22Rv1 (cell line): ENCODE data around the gene SLITRK1.

Source experiments
- H3K27ac ChIP-seq: fragments of 450-650 bp; 2 replicates; pipeline ENCODE4 v1.5.1; 2017
- ZFX ChIP-seq: fragments of 450-650 bp; IDR thresholded peaks from 2 replicates; pipeline ENCODE4 v1.6.1; 2017; ENCODE audit warnings: antibody characterized with exemption, borderline replicate concordance
- TF ChIP-seq, protein P1 (sequence below): fragments of 450-650 bp; IDR thresholded peaks from 2 replicates; pipeline ENCODE4 v1.5.1; 2017; ENCODE audit warnings: mild to moderate bottlenecking

Gene SLITRK1

DNA sequence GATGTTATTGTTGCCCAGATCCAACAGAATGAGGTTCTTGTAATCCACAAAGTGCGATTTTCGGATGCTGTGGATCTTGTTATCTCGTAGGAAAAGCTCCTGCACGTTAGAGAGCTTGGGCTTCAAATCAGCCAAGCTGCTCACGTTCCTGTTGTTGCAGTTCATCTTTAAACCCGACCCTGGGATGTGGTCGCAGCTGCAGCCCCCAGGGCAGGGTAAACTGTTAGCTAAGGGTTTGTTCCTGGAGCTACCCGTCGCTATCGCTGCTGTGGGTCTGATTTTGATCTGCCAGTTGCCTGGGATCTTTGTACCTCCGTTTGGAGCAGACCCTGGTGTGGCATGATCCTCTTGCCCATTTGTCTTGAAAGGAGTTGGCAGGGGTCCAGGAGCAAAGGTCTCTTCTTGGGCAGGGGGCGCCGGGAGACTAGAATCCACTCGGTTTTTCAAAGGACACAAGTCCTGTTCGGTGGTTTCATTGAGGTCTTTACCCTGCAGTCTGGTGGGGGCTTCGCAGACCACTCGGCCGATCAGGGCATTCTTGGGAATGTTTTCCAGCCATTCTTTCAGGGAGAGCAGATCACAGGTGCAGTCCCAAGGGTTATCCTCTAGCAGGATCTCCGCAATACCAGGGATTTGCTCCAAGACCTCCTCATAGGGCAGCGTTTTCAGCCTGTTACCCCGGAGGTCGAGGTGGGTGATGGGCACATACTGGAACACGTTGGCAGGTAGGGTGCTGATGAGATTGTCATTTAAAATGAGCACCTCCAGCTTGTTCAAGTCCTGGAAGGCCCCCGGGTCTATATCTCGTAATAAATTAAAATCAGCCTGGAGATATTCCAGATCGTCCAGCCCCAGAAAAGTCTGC is 1.8 kb downstream of the SLITRK1 start:
- TF ChIP-seq, protein P1, sequence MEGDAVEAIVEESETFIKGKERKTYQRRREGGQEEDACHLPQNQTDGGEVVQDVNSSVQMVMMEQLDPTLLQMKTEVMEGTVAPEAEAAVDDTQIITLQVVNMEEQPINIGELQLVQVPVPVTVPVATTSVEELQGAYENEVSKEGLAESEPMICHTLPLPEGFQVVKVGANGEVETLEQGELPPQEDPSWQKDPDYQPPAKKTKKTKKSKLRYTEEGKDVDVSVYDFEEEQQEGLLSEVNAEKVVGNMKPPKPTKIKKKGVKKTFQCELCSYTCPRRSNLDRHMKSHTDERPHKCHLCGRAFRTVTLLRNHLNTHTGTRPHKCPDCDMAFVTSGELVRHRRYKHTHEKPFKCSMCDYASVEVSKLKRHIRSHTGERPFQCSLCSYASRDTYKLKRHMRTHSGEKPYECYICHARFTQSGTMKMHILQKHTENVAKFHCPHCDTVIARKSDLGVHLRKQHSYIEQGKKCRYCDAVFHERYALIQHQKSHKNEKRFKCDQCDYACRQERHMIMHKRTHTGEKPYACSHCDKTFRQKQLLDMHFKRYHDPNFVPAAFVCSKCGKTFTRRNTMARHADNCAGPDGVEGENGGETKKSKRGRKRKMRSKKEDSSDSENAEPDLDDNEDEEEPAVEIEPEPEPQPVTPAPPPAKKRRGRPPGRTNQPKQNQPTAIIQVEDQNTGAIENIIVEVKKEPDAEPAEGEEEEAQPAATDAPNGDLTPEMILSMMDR: no peak
- no peak for TF ChIP-seq ZFX

GRCh38 chr13:83879431-83880171 is 2.7 kb downstream of the SLITRK1 start:
- H3K27ac ChIP-seq: no peak overlapping the region
- TF ChIP-seq, protein P1: no peak
- no peak for TF ChIP-seq ZFX

More for the DNA sequence above, 1.8 kb downstream of the SLITRK1 start:
- no peak overlapping the region for H3K27ac ChIP-seq

- H3K27ac ChIP-seq: no peak overlapping the region
- no peak for TF ChIP-seq ZFX
- TF ChIP-seq, protein P1: no peak
These were observed 3.4 kb downstream of the SLITRK1 start for GRCh38 chr13:83878691-83879430.

DNA sequence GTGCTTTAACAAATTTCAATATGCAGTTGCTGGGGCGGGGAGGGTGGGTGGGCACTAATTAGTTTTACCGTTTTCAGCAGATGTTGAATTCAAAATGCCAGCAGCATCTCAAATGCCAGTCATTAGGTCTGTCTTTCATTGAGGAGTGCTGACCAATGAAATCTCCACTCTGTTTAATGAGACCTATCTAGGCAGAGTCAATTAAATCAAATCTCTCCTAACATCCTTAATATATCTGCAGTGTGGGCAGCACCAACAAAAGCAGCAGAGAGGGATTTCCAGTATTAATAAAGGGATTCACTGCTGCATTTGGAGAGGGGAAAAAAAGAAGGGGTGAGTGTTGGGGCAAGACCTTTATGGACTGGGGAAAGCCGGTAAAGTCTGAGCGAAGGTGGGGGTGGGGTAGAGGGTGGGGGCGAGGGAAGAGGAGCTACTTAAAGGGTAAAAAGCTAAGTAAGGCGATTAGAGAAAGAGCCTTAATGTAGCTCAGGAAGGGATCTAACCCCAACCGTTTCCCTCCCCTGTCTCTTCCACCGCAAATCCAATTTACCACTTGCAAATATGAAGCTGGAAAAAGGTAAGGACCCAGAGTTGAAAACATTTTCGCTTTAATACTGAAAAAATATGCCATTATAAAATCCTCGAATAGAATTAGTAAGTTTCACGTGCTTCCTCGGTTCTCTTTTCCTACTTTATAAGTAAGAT is 4.5 kb downstream of the SLITRK1 start:
- no peak overlapping the region for H3K27ac ChIP-seq

DNA sequence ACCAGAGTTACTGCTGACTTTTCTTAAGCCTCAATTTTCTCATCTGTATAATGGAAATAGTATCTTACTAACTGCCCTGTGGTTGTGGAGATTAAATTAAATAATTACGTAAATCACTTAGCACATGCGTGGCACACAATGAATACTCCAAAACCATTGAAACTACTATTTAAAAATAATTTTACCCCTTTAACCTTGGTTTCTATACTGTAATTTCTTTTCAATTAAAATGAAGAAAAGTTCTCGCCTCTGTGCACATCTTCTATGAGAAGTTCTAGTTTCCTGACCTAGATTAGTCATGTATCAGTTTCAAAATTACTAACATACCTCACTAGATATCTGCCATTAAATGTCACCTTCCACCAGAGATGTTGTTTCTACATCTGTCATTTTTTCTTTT is 5.7 kb downstream of the SLITRK1 start:
- no peak overlapping the region for H3K27ac ChIP-seq
- TF ChIP-seq, protein P1: no peak
- no peak for TF ChIP-seq ZFX

More for the DNA sequence above, 4.5 kb downstream of the SLITRK1 start:
- TF ChIP-seq, protein P1: no peak
- no peak for TF ChIP-seq ZFX

- no peak overlapping the region for H3K27ac ChIP-seq
- TF ChIP-seq ZFX: no peak
- TF ChIP-seq, protein P1: no peak
These were observed 14.6 kb downstream of the SLITRK1 start for GRCh38 chr13:83867708-83868107.
